HG03439 (cell line): ENCODE results near the gene ATP6V1G3.
"Not testable (repeated sequence)": the region's sequence is repeated elsewhere in the genome, so short reads cannot be mapped to it uniquely, and the experiment has no call there.

Source experiments
- ATAC-seq: cut with Tn5 transposase; IDR thresholded peaks from one replicate; pipeline ENCODE4 v1.9.1; 2021; ENCODE audit warnings: mild to moderate bottlenecking, moderate library complexity; ENCODE audit not compliant: unreplicated experiment

Gene ATP6V1G3

DNA sequence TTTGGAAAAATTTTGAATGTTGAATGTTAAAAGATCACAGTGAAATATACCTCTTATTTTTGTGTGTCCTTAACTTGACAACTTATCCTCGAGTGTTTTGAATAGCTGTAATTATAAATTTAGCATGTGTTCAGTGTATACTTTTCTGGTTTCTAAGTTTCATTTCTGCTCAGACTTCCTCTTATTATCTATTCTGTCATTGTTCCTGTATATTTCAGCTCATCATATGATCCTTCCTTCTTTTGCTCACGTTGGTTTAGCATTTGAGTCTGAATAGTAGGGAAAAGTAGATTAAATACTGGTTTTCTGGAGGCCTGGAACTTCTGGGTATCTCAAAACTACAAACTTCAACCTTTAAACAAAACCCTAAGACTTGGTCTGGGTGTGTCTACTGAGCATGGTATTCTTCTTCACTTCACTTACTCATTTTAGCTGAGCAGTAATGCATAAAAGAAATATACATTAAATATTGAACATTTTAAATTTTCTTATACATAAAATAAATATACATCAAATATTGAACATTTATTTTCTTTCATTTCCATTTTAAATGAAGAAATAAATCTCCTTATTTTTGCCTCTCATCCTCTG lies 3.3 kb upstream of the ATP6V1G3 start:
- peak; percentile 75 for ATAC-seq

DNA sequence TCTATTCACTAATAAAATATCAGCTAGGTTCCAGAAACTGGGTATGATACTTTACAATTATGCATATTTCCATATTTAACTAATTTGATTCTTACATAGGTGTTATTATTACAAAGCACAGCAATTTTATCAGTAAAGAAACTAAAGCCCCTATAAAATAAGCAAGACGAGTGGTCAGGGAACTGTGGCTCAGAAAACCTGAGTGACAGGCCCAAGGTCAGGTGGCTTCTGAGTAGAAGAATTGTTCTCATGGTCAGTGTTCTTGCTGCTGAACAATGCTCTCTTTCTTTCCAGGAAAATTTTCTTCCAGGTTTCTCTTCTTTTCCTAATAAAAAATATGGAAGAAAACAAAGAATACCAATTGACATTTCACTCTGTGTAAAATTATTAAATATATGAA lies 2.2 kb upstream of the ATP6V1G3 start:
- ATAC-seq = no peak

DNA sequence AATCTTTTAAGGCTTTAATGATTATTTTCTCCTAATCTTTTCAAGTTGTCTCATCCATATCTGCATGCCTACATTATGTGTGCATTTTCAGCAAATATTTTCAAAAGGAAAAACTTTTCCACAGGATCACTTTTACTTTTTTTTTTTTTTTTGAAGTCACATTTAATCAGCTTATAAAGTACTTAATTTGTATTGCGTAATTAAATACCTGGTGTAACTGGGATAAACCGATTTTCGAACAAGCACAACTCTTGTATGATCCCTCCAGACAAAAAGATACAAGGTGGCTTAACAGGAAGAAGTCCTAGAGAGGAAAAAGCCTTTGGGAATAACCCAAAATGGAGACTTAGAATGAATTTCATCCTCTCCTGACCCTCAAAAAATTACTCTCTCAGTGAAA lies 1.3 kb upstream of the ATP6V1G3 start:
- ATAC-seq = no peak

DNA sequence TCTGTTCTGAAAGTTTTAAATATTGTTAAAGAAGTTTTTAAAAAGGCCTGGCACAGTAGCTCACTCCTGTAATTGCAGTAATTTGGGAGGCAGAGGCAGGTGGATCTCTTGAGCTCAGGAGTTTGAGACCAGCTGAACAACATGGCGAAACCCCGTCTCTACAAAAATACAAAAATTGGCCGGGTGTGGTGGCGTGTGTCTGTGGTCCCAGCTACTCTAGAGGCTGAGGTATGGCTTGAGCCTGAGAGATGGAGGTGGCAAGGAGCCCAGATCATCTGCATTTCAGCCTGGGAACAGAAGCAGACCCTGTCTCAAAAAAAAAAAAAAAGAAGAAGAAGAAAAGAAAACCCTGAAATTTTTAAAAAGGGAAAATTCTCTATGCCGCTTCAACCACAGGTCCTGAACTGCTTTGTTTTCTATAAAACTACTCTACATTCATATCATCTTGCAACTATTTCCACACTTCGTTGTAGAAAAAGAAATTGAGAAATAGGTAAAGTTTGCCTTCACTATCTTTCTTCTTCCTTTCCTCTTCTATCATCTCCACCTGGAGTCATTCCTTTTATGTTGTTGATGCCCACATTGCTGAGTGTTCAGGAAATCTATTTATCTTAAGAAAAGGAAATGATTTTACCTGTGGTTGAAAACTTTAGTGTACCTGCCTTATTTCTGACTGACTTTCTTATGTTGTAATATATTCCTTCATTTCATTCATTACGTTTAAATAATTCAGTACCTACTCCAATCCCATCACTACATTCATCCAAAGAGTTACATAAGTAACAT lies 1.7 kb downstream of the ATP6V1G3 start:
- no peak for ATAC-seq

DNA sequence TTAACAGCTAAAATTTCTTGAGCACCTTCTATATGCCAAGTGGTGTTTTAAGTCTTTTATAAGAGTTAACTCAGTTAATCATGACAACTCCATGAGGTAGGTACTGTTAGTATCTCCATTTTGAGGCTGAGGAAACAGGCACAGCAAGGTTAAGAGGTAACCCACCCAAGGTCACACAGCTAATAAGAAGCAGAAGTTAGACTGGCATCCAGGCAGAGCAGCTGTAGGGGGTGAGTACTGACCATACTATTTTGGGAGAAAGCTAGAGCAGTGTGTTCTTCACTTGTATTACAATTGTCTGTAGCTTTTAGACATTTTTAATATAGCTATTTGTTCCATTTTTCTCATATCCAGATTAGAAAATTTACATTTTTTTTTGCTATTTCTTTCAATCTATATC lies 4.8 kb downstream of the ATP6V1G3 start:
- ATAC-seq = no peak

DNA sequence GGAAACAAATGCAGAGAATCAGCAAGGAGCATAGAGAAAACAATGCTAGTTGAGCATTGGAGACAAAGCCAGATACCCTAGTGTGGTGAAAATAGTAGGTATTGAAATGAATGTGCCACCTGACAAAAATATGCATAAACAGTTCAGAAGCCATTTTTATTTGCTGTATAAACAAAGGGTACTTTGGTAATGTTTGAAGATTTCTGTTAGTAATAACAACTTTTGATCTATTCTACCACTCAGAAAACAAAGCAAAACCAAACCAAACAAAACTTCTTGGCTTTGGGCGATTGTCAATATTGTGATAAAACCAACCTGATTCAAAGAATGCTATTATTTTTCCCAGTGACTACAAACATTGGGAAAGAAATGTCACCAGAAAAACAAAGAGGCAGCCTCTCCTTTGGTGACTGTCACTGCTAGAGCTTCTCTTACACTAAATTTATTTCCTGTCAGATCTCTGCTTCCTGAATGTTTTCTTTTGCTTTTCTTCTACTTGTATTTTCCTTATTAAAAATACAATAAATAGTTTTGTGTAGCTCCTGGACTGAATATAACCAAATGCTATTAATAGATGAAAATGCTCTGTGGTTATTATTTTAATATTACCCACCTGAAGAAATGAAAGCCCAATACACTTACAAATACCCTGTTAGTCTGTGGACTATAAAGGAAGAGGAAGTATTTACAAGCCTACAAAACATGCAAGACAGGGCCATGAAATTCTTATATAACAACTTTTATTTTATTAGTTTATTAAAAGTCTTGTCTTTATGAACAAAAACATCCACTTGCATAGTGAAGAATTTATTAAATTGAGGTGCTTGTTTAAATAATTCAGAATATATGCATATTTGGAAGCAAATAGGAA lies 5.7 kb downstream of the ATP6V1G3 start:
- ATAC-seq = no peak

DNA sequence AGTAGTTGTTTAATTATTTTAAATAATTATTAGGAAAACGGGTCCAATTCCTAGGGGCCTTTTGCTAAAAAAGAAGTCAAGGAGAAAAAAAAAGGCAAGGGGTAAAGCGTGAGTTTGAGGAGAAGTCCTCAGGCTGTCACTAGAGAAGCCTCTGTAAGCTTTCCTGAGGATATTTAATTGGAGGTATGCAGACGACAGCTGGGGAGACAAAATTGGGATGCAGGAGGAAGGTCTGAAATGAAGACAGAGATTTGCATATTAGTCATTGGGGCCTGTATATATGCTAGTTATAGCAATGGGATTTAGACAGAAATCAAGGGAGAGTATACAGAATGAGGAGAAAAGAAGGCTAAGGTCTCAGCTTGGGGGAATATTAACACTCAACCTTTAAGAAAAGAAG lies 8.6 kb downstream of the ATP6V1G3 start:
- no peak for ATAC-seq

DNA sequence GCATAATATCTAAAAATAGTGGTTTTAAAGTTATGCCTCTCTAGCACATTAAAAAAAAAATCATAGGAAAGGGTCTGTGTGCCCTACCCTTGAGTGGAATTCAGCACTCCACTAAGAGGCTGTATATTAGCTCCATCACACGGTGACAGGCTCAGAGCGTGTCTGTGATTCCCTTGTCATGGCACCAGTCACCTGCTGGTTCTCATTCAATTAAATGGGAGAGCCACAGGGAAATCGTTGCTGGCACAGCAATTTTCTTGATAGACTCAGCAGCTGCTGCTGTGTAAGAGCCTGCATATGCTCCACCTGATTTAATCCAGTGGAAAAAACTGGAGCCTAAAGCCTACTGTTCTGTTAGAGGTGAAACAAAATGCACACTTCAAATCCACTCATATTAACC lies 9.5 kb downstream of the ATP6V1G3 start:
- no peak for ATAC-seq

DNA sequence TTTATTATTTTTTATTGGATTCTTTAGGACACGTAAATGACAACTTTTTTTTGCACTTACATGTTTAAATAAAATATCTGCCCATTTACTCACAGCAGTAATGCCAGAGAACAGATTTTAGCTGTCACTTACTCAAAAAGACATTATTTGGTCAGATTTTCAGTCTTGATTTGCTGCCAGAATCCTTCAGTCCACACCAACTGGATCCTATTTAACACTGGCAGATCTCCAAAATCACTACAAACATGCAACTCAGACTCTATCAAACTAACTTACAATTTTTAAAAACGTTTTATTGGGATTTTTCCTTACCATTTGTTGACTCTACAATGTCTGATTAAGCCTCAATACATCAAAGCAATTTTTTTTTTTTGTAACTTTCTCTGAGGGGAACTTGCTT lies 11.1 kb downstream of the ATP6V1G3 start:
- ATAC-seq = no peak

DNA sequence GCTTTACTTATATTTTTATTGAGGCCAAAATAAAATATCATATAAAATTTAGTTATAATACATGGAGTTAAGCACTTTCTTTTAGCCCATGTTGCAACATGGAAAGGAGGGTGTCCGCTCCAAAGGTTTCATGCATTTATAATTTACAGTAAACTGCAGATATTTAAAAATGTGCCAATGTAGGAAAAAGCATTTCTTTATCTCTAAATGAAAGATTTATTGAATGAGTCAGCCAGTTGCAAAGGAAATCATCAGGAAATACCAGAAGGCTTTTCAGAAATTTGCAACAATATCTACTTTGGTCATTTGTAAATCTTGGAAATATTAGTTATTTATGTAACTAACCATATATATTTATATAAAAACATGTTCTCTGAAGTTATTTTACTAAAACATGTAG lies 12.1 kb downstream of the ATP6V1G3 start:
- no peak for ATAC-seq

DNA sequence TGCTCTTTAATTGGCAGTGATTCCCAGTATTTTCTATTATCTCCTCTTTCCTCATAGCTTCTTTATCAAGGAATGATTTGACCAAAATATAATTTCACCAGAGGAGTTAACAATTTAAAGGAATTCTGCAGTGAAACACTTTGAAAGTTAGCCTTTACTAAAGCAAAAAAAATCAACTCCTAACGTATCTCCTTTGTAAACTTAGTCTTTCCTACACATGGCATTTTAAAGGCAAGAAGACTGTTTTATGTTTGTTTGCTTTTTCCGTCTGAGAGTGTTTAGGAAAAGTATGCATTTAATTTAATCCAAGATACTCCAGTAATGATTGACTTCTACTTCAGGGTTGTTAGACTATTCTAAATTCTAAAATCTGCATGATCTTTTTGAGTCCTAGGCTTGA lies 15.9 kb downstream of the ATP6V1G3 start:
- ATAC-seq = no peak

DNA sequence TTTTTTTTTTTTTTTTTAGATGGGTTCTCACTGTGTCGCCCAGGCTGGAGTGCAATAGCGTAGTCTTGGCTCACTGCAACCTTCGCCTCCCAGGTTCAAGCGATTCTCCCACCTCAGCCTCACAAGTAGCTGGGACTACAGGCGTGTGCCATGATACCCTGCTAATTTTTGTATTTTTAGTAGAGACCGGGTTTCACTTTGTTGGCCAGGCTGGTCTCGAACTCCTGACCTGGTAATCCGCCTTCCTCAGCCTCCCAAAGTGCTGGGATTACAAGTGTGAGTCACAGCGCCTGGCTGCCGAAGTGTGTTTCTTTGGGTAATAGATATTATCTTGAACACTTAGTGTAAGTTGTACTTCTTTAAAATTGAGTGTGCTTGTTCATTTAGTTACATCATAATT lies 16.4 kb downstream of the ATP6V1G3 start:
- not testable (repeated sequence) for ATAC-seq

DNA sequence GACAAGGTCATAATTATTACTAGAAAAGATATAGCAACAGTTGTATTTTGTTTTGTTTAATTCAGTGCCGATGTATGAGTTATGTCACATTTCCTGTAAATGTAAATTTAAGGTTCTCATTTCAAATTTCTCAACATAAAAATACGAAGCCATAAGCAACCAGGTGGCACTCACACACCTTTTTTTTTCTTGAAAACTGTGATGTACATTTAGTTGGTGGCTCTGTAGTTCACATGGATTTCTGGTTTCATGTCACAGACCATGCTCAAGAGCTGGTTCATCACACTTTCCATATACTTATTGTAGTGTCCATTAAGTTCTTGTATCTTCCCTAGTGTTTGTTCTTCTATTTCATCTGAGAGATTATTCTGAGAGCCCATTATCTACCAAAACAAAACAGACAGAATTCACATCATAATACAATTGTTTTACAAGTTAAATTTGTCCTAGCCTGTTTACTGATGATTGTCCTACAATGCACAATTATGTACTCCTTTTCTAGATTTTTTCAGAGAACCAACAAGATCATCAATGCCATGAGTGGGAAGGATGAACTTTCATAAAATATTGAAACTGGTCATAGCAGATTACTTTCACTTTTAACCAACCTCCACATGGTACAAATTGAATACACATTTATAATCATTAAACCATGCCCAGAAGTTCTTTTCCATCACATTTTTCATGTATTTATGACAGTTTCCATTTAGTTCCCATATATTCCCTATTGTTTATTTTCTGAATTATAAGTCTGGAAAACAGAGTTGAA lies 17.1 kb downstream of the ATP6V1G3 start:
- ATAC-seq = no peak

DNA sequence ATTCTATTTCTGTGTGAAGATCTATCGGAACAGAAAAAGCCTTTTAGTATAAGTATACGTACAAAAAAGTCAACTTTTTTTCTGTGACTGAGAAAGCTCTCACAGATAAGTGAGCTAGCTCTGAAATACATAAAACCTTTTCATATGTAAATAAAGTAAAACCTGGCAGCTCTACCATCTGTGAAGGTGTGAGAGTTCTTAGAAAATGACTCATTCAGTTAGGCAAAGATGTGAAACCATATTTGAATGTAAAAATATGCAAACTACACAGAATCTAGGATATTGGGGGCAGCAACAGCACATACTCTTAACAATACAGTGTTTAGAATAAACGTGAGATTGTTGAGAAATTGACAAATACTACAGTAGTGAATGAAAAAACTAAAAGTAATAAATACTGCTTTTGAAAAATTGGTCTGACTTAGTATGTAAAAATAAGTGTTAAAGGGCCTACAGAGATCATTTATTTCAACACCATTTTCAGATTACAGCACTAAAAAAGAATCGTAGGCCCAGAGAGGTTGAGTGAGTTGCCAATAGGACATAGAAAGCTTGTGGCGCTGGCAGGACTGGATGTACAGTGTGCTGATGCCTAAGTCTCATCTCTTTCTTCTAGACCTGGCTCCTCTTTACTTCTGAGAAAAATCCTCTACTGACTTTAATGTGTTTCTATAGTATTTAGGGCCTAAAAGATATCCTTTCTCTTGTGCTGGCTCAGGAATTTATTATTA lies 19.8 kb downstream of the ATP6V1G3 start:
- peak; percentile 95 for ATAC-seq

DNA sequence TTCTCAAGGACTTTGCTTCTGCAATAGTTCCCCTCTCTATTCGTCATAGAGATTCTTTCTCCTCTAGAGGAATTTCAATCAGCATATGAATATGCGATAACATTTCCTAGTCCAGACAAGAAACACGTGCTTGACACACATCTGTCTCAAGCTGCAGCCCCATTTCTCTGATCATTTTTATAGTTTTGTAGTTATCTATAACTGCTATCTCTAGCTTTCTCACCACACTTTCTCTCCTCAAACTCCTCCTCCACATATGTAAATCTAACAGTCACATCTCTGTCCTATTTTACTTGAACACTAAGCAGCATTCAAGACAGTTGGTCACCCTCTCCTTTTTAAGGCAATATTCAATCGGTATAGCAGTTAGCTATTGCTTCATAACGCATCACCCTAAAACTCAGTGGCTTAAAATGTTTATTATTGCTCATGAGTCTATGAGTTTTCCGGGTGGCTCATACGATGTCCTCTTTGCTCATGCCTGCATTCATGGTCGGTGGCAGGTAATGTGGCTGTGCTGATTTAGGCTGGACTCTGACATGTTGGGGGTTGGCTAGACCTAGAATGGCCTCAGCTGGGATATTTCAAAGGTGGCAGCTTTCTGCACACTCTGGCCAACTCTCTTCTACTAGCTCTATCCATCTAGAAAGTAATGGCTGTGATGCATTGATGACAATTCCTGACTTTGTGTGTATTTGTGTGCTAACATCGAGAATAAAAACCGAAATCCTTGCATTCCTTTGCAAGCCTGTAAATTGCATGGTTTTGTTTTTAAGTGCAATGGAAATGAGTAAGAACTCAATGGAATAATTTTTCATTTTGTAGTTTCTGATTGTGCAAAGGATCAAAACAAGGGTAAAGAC lies 20.6 kb downstream of the ATP6V1G3 start:
- peak; percentile 15 for ATAC-seq

DNA sequence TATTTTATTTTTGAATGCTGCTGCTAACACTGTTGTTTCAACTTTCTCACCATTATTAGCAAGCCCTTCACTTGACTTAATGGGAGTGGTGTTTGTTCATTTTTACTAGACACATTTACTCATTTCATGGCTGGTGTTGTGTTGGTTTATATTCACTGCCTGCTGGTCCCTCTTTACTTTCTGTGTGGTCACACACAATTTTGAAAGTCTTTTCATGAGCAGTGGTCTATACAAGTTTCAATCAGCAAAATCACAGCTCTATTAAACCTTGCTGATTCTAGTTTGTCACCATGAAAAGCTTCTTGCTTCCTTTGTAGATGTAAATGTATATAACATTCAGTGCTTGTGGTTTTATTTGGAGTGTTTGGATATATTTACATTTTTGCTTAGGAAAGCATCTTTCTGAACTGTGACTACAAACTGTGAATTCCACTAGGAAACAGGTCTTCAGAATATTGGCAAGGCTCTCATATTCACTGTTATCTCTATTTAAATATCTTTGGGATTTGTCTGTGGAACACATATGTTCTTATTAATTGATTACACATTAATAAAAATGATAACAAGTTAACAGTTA lies 22.8 kb downstream of the ATP6V1G3 start:
- ATAC-seq = no peak

DNA sequence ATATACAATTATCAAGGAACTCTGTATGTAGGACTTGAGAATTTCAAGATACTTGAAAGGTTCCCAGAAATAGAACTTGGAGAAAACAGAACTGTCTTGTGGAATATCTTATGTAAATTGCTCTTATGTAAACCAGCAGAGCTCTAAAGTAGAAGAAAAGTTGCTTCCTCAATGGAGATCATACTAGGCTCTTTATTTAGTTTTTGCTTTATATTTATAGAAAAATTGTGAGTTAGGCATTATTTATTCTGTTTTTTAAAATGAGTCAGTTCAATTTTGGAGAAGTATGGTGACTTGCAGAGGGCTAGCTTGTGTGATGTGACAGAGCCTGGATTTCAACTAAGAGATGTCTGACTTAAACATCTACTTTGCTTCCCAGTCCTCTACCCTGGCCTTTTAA lies 40.4 kb downstream of the ATP6V1G3 start:
- ATAC-seq = no peak

DNA sequence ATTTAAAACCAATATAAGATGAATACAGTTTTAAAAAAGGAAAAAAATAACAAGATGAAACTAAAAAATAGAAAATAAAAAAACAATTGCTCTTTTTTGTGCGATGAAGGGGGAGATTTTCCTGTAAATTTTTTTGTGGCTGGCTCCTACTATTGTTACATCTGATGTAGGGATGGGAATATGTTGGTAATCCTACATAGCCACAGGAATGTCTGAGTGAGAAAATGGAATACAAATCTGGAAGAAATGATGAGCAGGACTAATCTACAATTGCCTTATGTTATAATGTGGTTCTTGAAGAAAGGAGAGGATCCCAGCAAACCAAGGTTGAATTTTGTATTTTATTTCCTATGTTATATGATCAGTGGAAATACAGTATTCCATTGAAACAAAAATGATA lies 40.9 kb downstream of the ATP6V1G3 start:
- ATAC-seq = no peak

DNA sequence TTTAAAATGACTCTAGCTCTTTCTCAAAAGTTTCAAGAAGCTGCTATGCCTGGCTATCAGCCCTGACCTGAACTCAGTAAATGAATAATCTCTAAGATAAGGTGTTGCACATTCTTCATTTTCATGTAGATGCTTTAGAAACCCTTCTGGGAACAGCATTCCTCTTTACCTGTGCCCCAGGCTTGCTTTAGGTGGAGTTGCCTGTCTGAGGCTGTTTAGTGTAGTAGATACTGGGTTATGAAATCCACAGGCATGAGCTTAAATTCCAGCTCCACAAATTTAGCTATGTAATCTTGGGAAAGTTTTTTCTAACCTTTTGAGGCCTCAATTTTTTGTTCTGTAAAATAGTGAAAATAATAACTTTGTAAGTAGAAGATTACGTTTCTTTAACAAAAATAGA lies 41.6 kb downstream of the ATP6V1G3 start:
- ATAC-seq = no peak
